Naive thymus-derived CD4-positive, alpha-beta T cell (primary cell): ENCODE measurements around the gene RPS15A. TPM values are rescaled to one million over a fixed set of nuclear protein-coding genes. Genes with fewer than 3 reads are reported as not detected.

Experiments
- polyA plus RNA-seq, 2 donors: library from polyadenylated mRNA; unstranded; fragments of 300-500 nt; fragmentation: Illumina TruSeq; gene quantifications; one replicate each; pipeline ENCODE4 v1.2.3, GENCODE V29; 2021
- total RNA-seq, 6 experiments: library from RNA in 5 of 6; stranded (reverse) in 5 of 6; gene quantifications; 1 replicate in 5 of 6; 2 replicates in 1 of 6; pipeline ENCODE4 v1.2.3 and lab custom pipeline; 2021 to 2026

RPS15A gene
- total and polyA plus RNA-seq, 7 experiments from 2014 or later, result 2,060 to 5,300 (median 3,844) TPM

Other genes starting within 250 kb of the RPS15A start
- gene NOMO2, start 228.2 kb downstream of the RPS15A start, total RNA-seq, result 10 to 100 TPM; 56.0 to 95.0 (median 63.3) TPM
- 10 to 100 TPM; 61.6 to 70.1 TPM for gene NOMO2, start 228.2 kb downstream of the RPS15A start, polyA plus RNA-seq
- gene ARL6IP1, start 11.2 kb upstream of the RPS15A start, total RNA-seq, result 100 to 1,000 TPM in 2 of 5 experiments, 10 to 100 TPM in 3; 82.9 to 208 (median 94.4) TPM
- 100 to 1,000 TPM; 174 to 182 TPM for gene ARL6IP1, start 11.2 kb upstream of the RPS15A start, polyA plus RNA-seq
- gene SMG1, start 136.1 kb upstream of the RPS15A start, total RNA-seq, result 100 to 1,000 TPM; 154 to 181 (median 164) TPM
- gene SMG1, start 136.1 kb upstream of the RPS15A start, polyA plus RNA-seq, result 10 to 100 TPM; 16.0 to 16.7 TPM
- gene TMC7, start 193.6 kb upstream of the RPS15A start, total RNA-seq, result under 1 TPM in 1 of 5 experiments, not detected in 4; 0.07 TPM
- gene TMC7, start 193.6 kb upstream of the RPS15A start, polyA plus RNA-seq, result not detected